ENCODE results near the gene PIH1D1. TPM values are rescaled to one million over a fixed set of nuclear protein-coding genes. Genes with fewer than 3 reads are reported as not detected.

PIH1D1 gene
- total and polyA plus RNA-seq, 4 donors: 41.4 to 59.4 (median 47.2) TPM

DNA sequence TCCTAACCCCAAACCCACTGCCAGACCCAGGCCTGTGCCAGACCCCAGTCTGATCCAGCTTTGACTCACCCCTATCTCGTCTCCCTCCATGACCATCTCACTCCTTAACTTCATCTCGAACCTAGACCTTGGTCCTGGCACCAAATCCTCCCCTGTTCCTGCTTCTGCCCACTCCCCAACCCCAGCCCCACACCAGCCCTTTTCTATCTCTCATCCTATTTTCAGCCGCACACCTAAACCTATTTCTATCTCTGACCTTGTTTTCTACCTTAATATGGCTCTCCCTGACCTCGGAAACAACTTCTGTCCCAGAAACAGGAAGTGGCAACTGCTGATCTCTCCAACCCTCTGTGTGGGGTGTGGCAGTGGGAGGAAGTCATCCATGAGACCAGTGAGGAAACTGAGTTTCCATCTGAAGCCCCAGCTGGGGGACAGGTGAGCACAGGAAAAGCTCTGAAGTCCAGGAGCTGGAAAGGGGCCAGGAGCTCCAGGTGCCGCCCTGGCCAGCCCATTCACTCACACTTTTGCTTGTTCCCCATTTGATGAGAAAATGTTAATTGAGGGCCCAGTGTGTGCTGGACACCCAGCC is 42.1 kb downstream of the PIH1D1 start (continued):
- TF ChIP-seq, protein P1, sequence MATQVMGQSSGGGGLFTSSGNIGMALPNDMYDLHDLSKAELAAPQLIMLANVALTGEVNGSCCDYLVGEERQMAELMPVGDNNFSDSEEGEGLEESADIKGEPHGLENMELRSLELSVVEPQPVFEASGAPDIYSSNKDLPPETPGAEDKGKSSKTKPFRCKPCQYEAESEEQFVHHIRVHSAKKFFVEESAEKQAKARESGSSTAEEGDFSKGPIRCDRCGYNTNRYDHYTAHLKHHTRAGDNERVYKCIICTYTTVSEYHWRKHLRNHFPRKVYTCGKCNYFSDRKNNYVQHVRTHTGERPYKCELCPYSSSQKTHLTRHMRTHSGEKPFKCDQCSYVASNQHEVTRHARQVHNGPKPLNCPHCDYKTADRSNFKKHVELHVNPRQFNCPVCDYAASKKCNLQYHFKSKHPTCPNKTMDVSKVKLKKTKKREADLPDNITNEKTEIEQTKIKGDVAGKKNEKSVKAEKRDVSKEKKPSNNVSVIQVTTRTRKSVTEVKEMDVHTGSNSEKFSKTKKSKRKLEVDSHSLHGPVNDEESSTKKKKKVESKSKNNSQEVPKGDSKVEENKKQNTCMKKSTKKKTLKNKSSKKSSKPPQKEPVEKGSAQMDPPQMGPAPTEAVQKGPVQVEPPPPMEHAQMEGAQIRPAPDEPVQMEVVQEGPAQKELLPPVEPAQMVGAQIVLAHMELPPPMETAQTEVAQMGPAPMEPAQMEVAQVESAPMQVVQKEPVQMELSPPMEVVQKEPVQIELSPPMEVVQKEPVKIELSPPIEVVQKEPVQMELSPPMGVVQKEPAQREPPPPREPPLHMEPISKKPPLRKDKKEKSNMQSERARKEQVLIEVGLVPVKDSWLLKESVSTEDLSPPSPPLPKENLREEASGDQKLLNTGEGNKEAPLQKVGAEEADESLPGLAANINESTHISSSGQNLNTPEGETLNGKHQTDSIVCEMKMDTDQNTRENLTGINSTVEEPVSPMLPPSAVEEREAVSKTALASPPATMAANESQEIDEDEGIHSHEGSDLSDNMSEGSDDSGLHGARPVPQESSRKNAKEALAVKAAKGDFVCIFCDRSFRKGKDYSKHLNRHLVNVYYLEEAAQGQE (IDR thresholded peaks at IDR 0.05): no peak

DNA sequence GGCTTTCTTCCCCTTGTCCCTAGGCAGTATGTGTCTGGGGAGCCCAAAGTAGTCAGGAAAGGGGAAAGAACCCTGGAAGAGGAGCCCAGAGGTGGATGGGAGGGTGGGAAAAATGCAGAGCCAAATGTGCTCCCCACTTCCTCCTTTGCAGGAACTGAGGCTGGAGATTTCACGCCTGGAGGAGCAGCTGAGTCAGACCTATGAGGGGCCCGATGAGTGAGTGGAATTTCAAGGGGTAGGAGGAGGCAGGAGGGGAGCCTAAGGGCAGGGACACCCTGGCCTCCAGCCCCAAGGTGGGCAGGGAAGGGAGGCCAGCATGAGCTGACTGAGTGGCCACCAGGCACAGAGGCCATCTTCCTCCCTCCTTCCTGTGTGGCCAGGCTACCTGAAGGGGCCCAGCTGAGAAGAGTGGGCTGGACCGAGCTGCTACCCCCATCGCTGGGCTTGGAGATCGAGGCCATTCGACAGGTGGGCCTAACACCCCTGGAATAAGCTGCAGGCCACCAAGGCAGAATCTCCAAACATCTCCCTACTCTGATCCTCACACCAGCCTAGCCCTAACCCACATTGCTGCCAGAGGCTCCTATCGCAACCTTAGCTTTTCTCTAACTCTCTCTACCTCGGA is 42.7 kb downstream of the PIH1D1 start:
- Histone ChIP-seq H3K9ac (ENCODE audit: low read depth in 1 of 2, low read length in 2 of 2) (no peak overlapping the region), H3K27ac (ENCODE audit: low read depth in 1 of 2, low read length in 2 of 2) (no peak overlapping the region), H3K9me3 (ENCODE audit: control insufficient read depth in 4 of 4, low read length in 3 of 4) (no peaks in the 10 kb centered on the region), H3K27me3 (ENCODE audit: control insufficient read depth in 4 of 4, insufficient read depth in 4 of 4, low read length in 3 of 4) (peaks cover 0 to 2% (median 0%) of the 10 kb centered on the region in 4 donors), H3K4me1 (ENCODE audit: control insufficient read depth in 4 of 4, insufficient read depth in 4 of 4, low read length in 3 of 4) (no peaks in the 10 kb centered on the region), H3K36me3 (ENCODE audit: control insufficient read depth in 4 of 4, insufficient read depth in 3 of 4, low read depth in 1 of 4, low read length in 3 of 4) (no peaks in the 10 kb centered on the region), H3K4me3 (ENCODE audit: low read depth in 1 of 3, low read length in 3 of 3) (no peak overlapping the region)
- DNase-seq (ENCODE audit: low spot score): no peak
- TF ChIP-seq EGR1 (IDR thresholded peaks at IDR 0.05; ENCODE audit: low read depth in 2 of 2): no peak
- TF ChIP-seq JUND (IDR thresholded peaks at IDR 0.05): no peak
- no peak for TF ChIP-seq GABPA (IDR thresholded peaks at IDR 0.05 in 1 of 2, conservative IDR thresholded peaks at IDR 0.05 in 1 of 2)
- no peak for TF ChIP-seq YY1 (IDR thresholded peaks at IDR 0.05)
- no peak for TF ChIP-seq FOXA1 (IDR thresholded peaks at IDR 0.05)
- TF ChIP-seq, protein P2, sequence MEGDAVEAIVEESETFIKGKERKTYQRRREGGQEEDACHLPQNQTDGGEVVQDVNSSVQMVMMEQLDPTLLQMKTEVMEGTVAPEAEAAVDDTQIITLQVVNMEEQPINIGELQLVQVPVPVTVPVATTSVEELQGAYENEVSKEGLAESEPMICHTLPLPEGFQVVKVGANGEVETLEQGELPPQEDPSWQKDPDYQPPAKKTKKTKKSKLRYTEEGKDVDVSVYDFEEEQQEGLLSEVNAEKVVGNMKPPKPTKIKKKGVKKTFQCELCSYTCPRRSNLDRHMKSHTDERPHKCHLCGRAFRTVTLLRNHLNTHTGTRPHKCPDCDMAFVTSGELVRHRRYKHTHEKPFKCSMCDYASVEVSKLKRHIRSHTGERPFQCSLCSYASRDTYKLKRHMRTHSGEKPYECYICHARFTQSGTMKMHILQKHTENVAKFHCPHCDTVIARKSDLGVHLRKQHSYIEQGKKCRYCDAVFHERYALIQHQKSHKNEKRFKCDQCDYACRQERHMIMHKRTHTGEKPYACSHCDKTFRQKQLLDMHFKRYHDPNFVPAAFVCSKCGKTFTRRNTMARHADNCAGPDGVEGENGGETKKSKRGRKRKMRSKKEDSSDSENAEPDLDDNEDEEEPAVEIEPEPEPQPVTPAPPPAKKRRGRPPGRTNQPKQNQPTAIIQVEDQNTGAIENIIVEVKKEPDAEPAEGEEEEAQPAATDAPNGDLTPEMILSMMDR (IDR thresholded peaks at IDR 0.05; ENCODE audit: low read depth, low read length, missing input control): no peak
- no peak for TF ChIP-seq RXRA (IDR thresholded peaks at IDR 0.05)
- TF ChIP-seq, protein P1 (IDR thresholded peaks at IDR 0.05): no peak
- WGBS: 77% methylated on average over 8 of the region's 8 CpGs

DNA sequence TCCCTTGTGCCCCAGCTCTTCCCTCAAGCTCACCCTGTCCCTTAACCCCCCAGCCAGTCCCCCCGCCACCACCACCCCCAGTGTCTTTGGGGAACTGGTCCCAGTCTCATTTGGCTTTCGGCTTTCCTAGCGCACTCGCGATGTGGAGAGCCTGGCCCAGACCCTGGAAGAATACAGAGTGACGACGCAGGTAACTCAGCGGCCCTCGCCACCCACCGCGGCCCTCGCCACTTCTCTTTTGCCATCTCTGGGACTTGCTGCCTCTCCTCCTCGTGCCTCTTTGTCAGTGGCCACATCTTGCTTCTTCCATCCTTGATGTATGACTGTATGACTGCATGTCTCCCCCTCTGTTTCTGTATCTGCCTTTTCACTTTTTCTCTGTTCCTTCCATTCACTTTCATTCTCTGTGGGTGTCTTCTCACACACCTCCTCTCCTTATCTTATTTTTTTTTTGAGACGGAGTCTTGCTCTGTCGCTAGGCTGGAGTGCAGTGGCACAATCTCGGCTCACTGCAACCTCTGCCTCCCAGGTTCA is 44.1 kb downstream of the PIH1D1 start:
- Histone ChIP-seq H3K36me3 (ENCODE audit: control insufficient read depth in 4 of 4, insufficient read depth in 3 of 4, low read depth in 1 of 4, low read length in 3 of 4) (no peaks in the 10 kb centered on the region), H3K4me1 (ENCODE audit: control insufficient read depth in 4 of 4, insufficient read depth in 4 of 4, low read length in 3 of 4) (no peaks in the 10 kb centered on the region), H3K4me3 (ENCODE audit: low read depth in 1 of 3, low read length in 3 of 3) (no peak overlapping the region), H3K9ac (ENCODE audit: low read depth in 1 of 2, low read length in 2 of 2) (no peak overlapping the region), H3K9me3 (ENCODE audit: control insufficient read depth in 4 of 4, low read length in 3 of 4) (no peaks in the 10 kb centered on the region), H3K27ac (ENCODE audit: low read depth in 1 of 2, low read length in 2 of 2) (no peak overlapping the region), H3K27me3 (ENCODE audit: control insufficient read depth in 4 of 4, insufficient read depth in 4 of 4, low read length in 3 of 4) (peaks cover 0 to 2% (median 0%) of the 10 kb centered on the region in 4 donors)
- no peak for DNase-seq (ENCODE audit: low spot score)
- 85% methylated on average over 16 of the region's 16 CpGs for WGBS
- TF ChIP-seq EGR1 (IDR thresholded peaks at IDR 0.05; ENCODE audit: low read depth in 2 of 2) (no peak), TAF1 (conservative IDR thresholded peaks at IDR 0.05) (no peak), RXRA (IDR thresholded peaks at IDR 0.05) (no peak), RAD21 (IDR thresholded peaks at IDR 0.05) (no peak), SP1 (IDR thresholded peaks at IDR 0.05) (no peak), JUND (IDR thresholded peaks at IDR 0.05) (no peak), YY1 (IDR thresholded peaks at IDR 0.05) (no peak), GABPA (IDR thresholded peaks at IDR 0.05 in 1 of 2, conservative IDR thresholded peaks at IDR 0.05 in 1 of 2) (no peak)
- TF ChIP-seq, protein P3, sequence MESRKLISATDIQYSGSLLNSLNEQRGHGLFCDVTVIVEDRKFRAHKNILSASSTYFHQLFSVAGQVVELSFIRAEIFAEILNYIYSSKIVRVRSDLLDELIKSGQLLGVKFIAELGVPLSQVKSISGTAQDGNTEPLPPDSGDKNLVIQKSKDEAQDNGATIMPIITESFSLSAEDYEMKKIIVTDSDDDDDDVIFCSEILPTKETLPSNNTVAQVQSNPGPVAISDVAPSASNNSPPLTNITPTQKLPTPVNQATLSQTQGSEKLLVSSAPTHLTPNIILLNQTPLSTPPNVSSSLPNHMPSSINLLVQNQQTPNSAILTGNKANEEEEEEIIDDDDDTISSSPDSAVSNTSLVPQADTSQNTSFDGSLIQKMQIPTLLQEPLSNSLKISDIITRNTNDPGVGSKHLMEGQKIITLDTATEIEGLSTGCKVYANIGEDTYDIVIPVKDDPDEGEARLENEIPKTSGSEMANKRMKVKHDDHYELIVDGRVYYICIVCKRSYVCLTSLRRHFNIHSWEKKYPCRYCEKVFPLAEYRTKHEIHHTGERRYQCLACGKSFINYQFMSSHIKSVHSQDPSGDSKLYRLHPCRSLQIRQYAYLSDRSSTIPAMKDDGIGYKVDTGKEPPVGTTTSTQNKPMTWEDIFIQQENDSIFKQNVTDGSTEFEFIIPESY (IDR thresholded peaks at IDR 0.05): no peak
- TF ChIP-seq, protein P4, sequence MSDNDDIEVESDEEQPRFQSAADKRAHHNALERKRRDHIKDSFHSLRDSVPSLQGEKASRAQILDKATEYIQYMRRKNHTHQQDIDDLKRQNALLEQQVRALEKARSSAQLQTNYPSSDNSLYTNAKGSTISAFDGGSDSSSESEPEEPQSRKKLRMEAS (IDR thresholded peaks at IDR 0.05): no peak
- TF ChIP-seq, protein P2 (IDR thresholded peaks at IDR 0.05; ENCODE audit: low read depth, low read length, missing input control): no peak
